HepG2 (cell line): ENCODE measurements around the gene DNAL4.

Source experiments
- EP300 ChIP-seq, 3 experiments: sonication (generic) in 1 of 3; formaldehyde crosslinking in 1 of 3; IDR thresholded peaks; 2 replicates each; pipeline versions ENCODE4 v1.5.1 to v1.6.1; 2011 to 2020; ENCODE audit warnings: low read depth in 2 of 3, low read length in 2 of 3, borderline replicate concordance in 1 of 3, improper control_type of control experiment in 1 of 3, mild to moderate bottlenecking in 1 of 3, missing genetic modification reagents in 1 of 3, moderate library complexity in 1 of 3
- EZH2 ChIP-seq: conservative IDR thresholded peaks from 2 replicates; pipeline ENCODE4 v1.6.1; 2012; ENCODE audit warnings: mild to moderate bottlenecking, low read depth, low read length, moderate library complexity
- NR2F2 ChIP-seq: IDR thresholded peaks from 2 replicates; pipeline ENCODE4 v1.6.1; 2012; ENCODE audit warnings: low read depth, inconsistent platforms, borderline replicate concordance
- TF ChIP-seq, protein P1 (sequence below): sonication (generic); formaldehyde crosslinking; IDR thresholded peaks from 2 replicates; pipeline ENCODE4 v1.5.0; 2020; ENCODE audit warnings: mild to moderate bottlenecking, missing genetic modification reagents, moderate library complexity

DNA sequence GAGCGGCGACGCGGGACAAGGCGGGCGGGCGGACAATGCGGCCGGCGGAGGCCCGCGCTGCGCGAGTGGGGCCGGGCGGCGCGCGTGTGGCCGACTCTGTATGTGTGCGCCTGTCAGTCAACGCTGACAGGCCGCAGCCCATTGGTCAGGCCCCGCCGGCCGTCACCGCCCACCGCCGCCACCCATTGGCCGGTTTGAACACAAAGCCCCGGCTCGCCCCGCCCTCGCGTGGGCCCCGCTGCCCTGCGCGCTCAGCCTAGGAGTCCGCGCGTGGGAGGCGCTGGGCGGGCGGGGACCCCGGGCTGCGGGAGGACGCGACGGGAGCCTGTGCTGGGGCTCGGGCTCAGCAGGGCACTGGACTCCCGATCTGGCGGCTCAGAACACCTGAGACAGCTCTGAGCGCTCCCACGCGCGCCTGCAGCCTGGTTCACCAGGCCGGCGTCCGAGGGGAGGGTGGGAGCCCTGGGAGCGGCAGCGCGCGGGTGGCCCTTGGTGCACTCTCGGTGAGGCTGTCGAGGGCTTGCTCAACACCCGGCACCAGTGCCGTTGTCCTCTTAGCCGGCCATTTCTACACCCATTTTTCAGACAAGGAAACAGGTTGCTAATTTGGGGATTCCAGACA is 37.9 kb downstream of the DNAL4 start, which contains the start of gene SUN2:
- TF ChIP-seq, protein P1, sequence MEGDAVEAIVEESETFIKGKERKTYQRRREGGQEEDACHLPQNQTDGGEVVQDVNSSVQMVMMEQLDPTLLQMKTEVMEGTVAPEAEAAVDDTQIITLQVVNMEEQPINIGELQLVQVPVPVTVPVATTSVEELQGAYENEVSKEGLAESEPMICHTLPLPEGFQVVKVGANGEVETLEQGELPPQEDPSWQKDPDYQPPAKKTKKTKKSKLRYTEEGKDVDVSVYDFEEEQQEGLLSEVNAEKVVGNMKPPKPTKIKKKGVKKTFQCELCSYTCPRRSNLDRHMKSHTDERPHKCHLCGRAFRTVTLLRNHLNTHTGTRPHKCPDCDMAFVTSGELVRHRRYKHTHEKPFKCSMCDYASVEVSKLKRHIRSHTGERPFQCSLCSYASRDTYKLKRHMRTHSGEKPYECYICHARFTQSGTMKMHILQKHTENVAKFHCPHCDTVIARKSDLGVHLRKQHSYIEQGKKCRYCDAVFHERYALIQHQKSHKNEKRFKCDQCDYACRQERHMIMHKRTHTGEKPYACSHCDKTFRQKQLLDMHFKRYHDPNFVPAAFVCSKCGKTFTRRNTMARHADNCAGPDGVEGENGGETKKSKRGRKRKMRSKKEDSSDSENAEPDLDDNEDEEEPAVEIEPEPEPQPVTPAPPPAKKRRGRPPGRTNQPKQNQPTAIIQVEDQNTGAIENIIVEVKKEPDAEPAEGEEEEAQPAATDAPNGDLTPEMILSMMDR, result no peak
- TF ChIP-seq EP300 (IDR thresholded peaks at IDR 0.05; ENCODE audit: low read depth in 2 of 2, low read length in 2 of 2), result no peak
- TF ChIP-seq EP300 (CRISPR knock-in tag; IDR thresholded peaks at IDR 0.05; ENCODE audit: borderline replicate concordance), result no peak
- no peak for TF ChIP-seq EZH2
- no peak for TF ChIP-seq NR2F2
